Activated naive CD8-positive, alpha-beta T cell treated with anti-CD3 and anti-CD28 coated beads, Interleukin-2, amount 50 U/mL, for 24 hours (primary cell): ENCODE results near the gene MRTFA.

Experiments used
- ATAC-seq: fragments of 150-1000 bp; cut with Tn5 transposase; one replicate; pipeline ENCODE4 v1.10.0; 2021
- DNase-seq: peaks from one replicate; pipeline ENCODE4 v3.0.0; 2021
- H3K27ac Mint-ChIP-seq: one replicate; pipeline ENCODE4 v1.8.0; 2021; ENCODE audit warnings: mild to moderate bottlenecking, mixed read lengths
- H3K27me3 Mint-ChIP-seq: one replicate; pipeline ENCODE4 v1.8.0; 2021; ENCODE audit warnings: mixed read lengths
- H3K36me3 Mint-ChIP-seq: one replicate; pipeline ENCODE4 v1.8.0; 2021; ENCODE audit warnings: low read depth, mixed read lengths
- H3K4me1 Mint-ChIP-seq: one replicate; pipeline ENCODE4 v1.8.0; 2021; ENCODE audit warnings: mixed read lengths
- H3K4me3 Mint-ChIP-seq: one replicate; pipeline ENCODE4 v1.8.0; 2021; ENCODE audit warnings: mild to moderate bottlenecking, moderate library complexity, mixed read lengths
- H3K9me3 Mint-ChIP-seq: one replicate; pipeline ENCODE4 v1.8.0; 2021; ENCODE audit warnings: mixed read lengths

The MRTFA gene

GRCh38 chr22:40403141-40403540 lies 233.4 kb downstream of the MRTFA start:
- H3K27me3 Mint-ChIP-seq = no peaks in the 10 kb centered on the region
- peaks cover 20% of the 10 kb centered on the region for H3K36me3 Mint-ChIP-seq
- peak overlapping the region; percentile 20 for H3K27ac Mint-ChIP-seq
- ATAC-seq = no peak
- no peak overlapping the region for H3K4me3 Mint-ChIP-seq
- peaks cover 58% of the 10 kb centered on the region for H3K4me1 Mint-ChIP-seq
- no peak for DNase-seq
- H3K9me3 Mint-ChIP-seq = no peaks in the 10 kb centered on the region

- Mint-ChIP-seq H3K4me3 (peak overlapping the region; percentile 52), H3K36me3 (peaks cover 23% of the 10 kb centered on the region), H3K9me3 (no peaks in the 10 kb centered on the region), H3K27ac (peak overlapping the region; percentile 86), H3K4me1 (peaks cover 67% of the 10 kb centered on the region), H3K27me3 (no peaks in the 10 kb centered on the region)
- ATAC-seq (peak; percentile 41), DNase-seq (peak; percentile 32)
Measured at GRCh38 chr22:40401981-40402406, 234.5 kb downstream of the MRTFA start.

GRCh38 chr22:40401532-40401931 lies 235.0 kb downstream of the MRTFA start:
- ATAC-seq (peak; percentile 95), DNase-seq (peak; percentile 64)
- Mint-ChIP-seq H3K9me3 (no peaks in the 10 kb centered on the region), H3K36me3 (peaks cover 23% of the 10 kb centered on the region), H3K27me3 (no peaks in the 10 kb centered on the region), H3K4me3 (peak overlapping the region; percentile 52), H3K27ac (peak overlapping the region; percentile 86), H3K4me1 (peaks cover 72% of the 10 kb centered on the region)

GRCh38 chr22:40400159-40400558 lies 236.4 kb downstream of the MRTFA start:
- Mint-ChIP-seq H3K4me3 (no peak overlapping the region), H3K4me1 (peaks cover 79% of the 10 kb centered on the region), H3K9me3 (no peaks in the 10 kb centered on the region), H3K36me3 (peaks cover 23% of the 10 kb centered on the region), H3K27me3 (no peaks in the 10 kb centered on the region), H3K27ac (peak overlapping the region; percentile 77)
- ATAC-seq (no peak), DNase-seq (peak; percentile 47)

- Mint-ChIP-seq H3K27ac (peak overlapping the region; percentile 77), H3K4me3 (no peak overlapping the region), H3K36me3 (peaks cover 23% of the 10 kb centered on the region), H3K9me3 (no peaks in the 10 kb centered on the region), H3K4me1 (peaks cover 83% of the 10 kb centered on the region), H3K27me3 (no peaks in the 10 kb centered on the region)
- ATAC-seq (no peak), DNase-seq (no peak)
Measured at GRCh38 chr22:40399621-40400020, 236.9 kb downstream of the MRTFA start.

- no peak for DNase-seq
- no peaks in the 10 kb centered on the region for H3K27me3 Mint-ChIP-seq
- H3K36me3 Mint-ChIP-seq = peaks cover 13% of the 10 kb centered on the region
- H3K4me3 Mint-ChIP-seq = no peak overlapping the region
- H3K9me3 Mint-ChIP-seq = no peaks in the 10 kb centered on the region
- no peak overlapping the region for H3K27ac Mint-ChIP-seq
- H3K4me1 Mint-ChIP-seq = peaks cover 74% of the 10 kb centered on the region
- ATAC-seq = no peak
Measured at GRCh38 chr22:40397396-40397795, 239.1 kb downstream of the MRTFA start.

- peaks cover 72% of the 10 kb centered on the region for H3K4me1 Mint-ChIP-seq
- no peaks in the 10 kb centered on the region for H3K27me3 Mint-ChIP-seq
- H3K36me3 Mint-ChIP-seq = peaks cover 8% of the 10 kb centered on the region
- DNase-seq (no peak), ATAC-seq (no peak)
- no peaks in the 10 kb centered on the region for H3K9me3 Mint-ChIP-seq
- H3K4me3 Mint-ChIP-seq = no peak overlapping the region
- no peak overlapping the region for H3K27ac Mint-ChIP-seq
Measured at GRCh38 chr22:40396882-40397281, 239.6 kb downstream of the MRTFA start.

- Mint-ChIP-seq H3K36me3 (peaks cover 6% of the 10 kb centered on the region), H3K4me1 (peaks cover 67% of the 10 kb centered on the region), H3K9me3 (no peaks in the 10 kb centered on the region), H3K27ac (no peak overlapping the region), H3K4me3 (no peak overlapping the region), H3K27me3 (no peaks in the 10 kb centered on the region)
- ATAC-seq = no peak
- DNase-seq = no peak
Measured at GRCh38 chr22:40395607-40396006, 240.9 kb downstream of the MRTFA start.

GRCh38 chr22:40394607-40395006 lies 241.9 kb downstream of the MRTFA start:
- no peak for DNase-seq
- ATAC-seq = no peak
- Mint-ChIP-seq H3K9me3 (no peaks in the 10 kb centered on the region), H3K27ac (peak overlapping the region; percentile 28), H3K4me1 (peaks cover 58% of the 10 kb centered on the region), H3K27me3 (no peaks in the 10 kb centered on the region), H3K4me3 (no peak overlapping the region), H3K36me3 (peaks cover 7% of the 10 kb centered on the region)

- DNase-seq (no peak), ATAC-seq (no peak)
- Mint-ChIP-seq H3K9me3 (no peaks in the 10 kb centered on the region), H3K27me3 (no peaks in the 10 kb centered on the region), H3K27ac (no peak overlapping the region), H3K4me1 (peaks cover 52% of the 10 kb centered on the region), H3K36me3 (peaks cover 8% of the 10 kb centered on the region), H3K4me3 (no peak overlapping the region)
Measured at GRCh38 chr22:40392618-40393017, 243.9 kb downstream of the MRTFA start.

- DNase-seq = no peak
- ATAC-seq = no peak
- Mint-ChIP-seq H3K4me3 (no peak overlapping the region), H3K9me3 (no peaks in the 10 kb centered on the region), H3K4me1 (peaks cover 48% of the 10 kb centered on the region), H3K27ac (no peak overlapping the region), H3K27me3 (no peaks in the 10 kb centered on the region), H3K36me3 (peaks cover 4% of the 10 kb centered on the region)
Measured at GRCh38 chr22:40391417-40391816, 245.1 kb downstream of the MRTFA start.

- Mint-ChIP-seq H3K27ac (no peak overlapping the region), H3K4me1 (peaks cover 60% of the 10 kb centered on the region)
- DNase-seq = no peak
Measured at GRCh38 chr22:40388231-40388630, 248.3 kb downstream of the MRTFA start.

GRCh38 chr22:40387746-40388145 lies 248.8 kb downstream of the MRTFA start:
- no peak for ATAC-seq
- no peak overlapping the region for H3K4me3 Mint-ChIP-seq
- peaks cover 65% of the 10 kb centered on the region for H3K4me1 Mint-ChIP-seq

More at GRCh38 chr22:40388231-40388630, 248.3 kb downstream of the MRTFA start:
- Mint-ChIP-seq H3K4me3 (no peak overlapping the region), H3K36me3 (peaks cover 8% of the 10 kb centered on the region), H3K9me3 (no peaks in the 10 kb centered on the region), H3K27me3 (no peaks in the 10 kb centered on the region)
- no peak for ATAC-seq

GRCh38 chr22:40385036-40385782 lies 251.3 kb downstream of the MRTFA start:
- Mint-ChIP-seq H3K4me3 (peak overlapping the region; percentile 72), H3K27ac (peak overlapping the region; percentile 93), H3K4me1 (peaks cover 51% of the 10 kb centered on the region), H3K9me3 (no peaks in the 10 kb centered on the region), H3K36me3 (peaks cover 6% of the 10 kb centered on the region), H3K27me3 (no peaks in the 10 kb centered on the region)
- no peak for DNase-seq
- peak; percentile 82 for ATAC-seq

More at GRCh38 chr22:40387746-40388145, 248.8 kb downstream of the MRTFA start:
- Mint-ChIP-seq H3K27me3 (no peaks in the 10 kb centered on the region), H3K9me3 (no peaks in the 10 kb centered on the region), H3K27ac (peak overlapping the region; percentile 9), H3K36me3 (peaks cover 8% of the 10 kb centered on the region)
- no peak for DNase-seq

GRCh38 chr22:40383905-40384304 lies 252.6 kb downstream of the MRTFA start:
- H3K27me3 Mint-ChIP-seq = no peaks in the 10 kb centered on the region
- peaks cover 4% of the 10 kb centered on the region for H3K36me3 Mint-ChIP-seq
- H3K27ac Mint-ChIP-seq = peak overlapping the region; percentile 27
- ATAC-seq (no peak), DNase-seq (no peak)
- peaks cover 51% of the 10 kb centered on the region for H3K4me1 Mint-ChIP-seq
- no peaks in the 10 kb centered on the region for H3K9me3 Mint-ChIP-seq
- H3K4me3 Mint-ChIP-seq = no peak overlapping the region
